CD14-positive monocyte (primary cell): ENCODE data around the gene ZNF710. TPM values are rescaled to one million over a fixed set of nuclear protein-coding genes. Genes with fewer than 3 reads are reported as not detected.
A peak's percentile ranks its signal among the peaks of the same experiment; 100 is the strongest.

Experiments
- DNase-seq, 3 donors: peaks; one replicate each; pipeline ENCODE4 v3.0.0-alpha.2; 2011 to 2022
- H2AFZ ChIP-seq: 2 replicates; pipeline ENCODE4 v1.6.0; 2012; ENCODE audit warnings: mild to moderate bottlenecking, low read depth, low read length, inconsistent platforms; ENCODE audit not compliant: insufficient read depth, poor library complexity, severe bottlenecking
- H3K27ac ChIP-seq, 2 donors: 1 replicate in 1 of 2; 2 replicates in 1 of 2; pipeline ENCODE4 v1.5.1; 2012 to 2013; ENCODE audit warnings: low read length in 2 of 2, control low read depth in 1 of 2, inconsistent platforms in 1 of 2, low read depth in 1 of 2, mild to moderate bottlenecking in 1 of 2
- H3K27me3 ChIP-seq, 2 donors: one replicate each; pipeline versions ENCODE4 v1.6.0 to v1.6.1; 2011 to 2013; ENCODE audit warnings: low read length in 2 of 2; ENCODE audit not compliant: control insufficient read depth in 2 of 2, insufficient read depth in 2 of 2
- H3K36me3 ChIP-seq, 2 donors: replicated peaks in 1 of 2; 1 replicate in 1 of 2; 2 replicates in 1 of 2; pipeline versions ENCODE4 v1.5.1 to v1.6.1; 2012 to 2013; ENCODE audit warnings: low read length in 2 of 2, control low read depth in 1 of 2, inconsistent platforms in 1 of 2, mild to moderate bottlenecking in 1 of 2; ENCODE audit not compliant: insufficient read depth in 2 of 2, control insufficient read depth in 1 of 2
- H3K4me1 ChIP-seq, 2 donors: 1 replicate in 1 of 2; 2 replicates in 1 of 2; pipeline versions ENCODE4 v1.5.1 to v1.6.1; 2012 to 2013; ENCODE audit warnings: low read length in 2 of 2, control low read depth in 1 of 2, inconsistent platforms in 1 of 2, mild to moderate bottlenecking in 1 of 2, moderate library complexity in 1 of 2; ENCODE audit not compliant: insufficient read depth in 2 of 2, control insufficient read depth in 1 of 2
- H3K4me2 ChIP-seq: replicated peaks from 2 replicates; pipeline ENCODE3; 2012; ENCODE audit warnings: low read length, moderate library complexity, mild to moderate bottlenecking; ENCODE audit not compliant: poor library complexity, severe bottlenecking; ENCODE audit errors: extremely low read depth
- H3K4me3 ChIP-seq, 3 experiments: fragments of 200-600 bp in 1 of 3; sonication (generic) in 1 of 3; replicated peaks in 1 of 3; 1 replicate in 2 of 3; 2 replicates in 1 of 3; pipeline ENCODE4 v1.5.1; 2011 to 2013; ENCODE audit warnings: low read length in 3 of 3, mild to moderate bottlenecking in 3 of 3, control low read depth in 2 of 3, low read depth in 2 of 3, inconsistent platforms in 1 of 3, moderate library complexity in 1 of 3
- H3K79me2 ChIP-seq: 2 replicates; pipeline ENCODE4 v1.6.0; 2012; ENCODE audit warnings: mild to moderate bottlenecking, control low read depth, inconsistent platforms, low read length, moderate library complexity; ENCODE audit not compliant: insufficient read depth
- H3K9ac ChIP-seq: 2 replicates; pipeline ENCODE4 v1.6.0; 2017; ENCODE audit warnings: low read length, mild to moderate bottlenecking; ENCODE audit not compliant: insufficient read depth, poor library complexity, severe bottlenecking
- H3K9me3 ChIP-seq, 2 donors: replicated peaks in 1 of 2; 1 replicate in 1 of 2; 2 replicates in 1 of 2; pipeline versions ENCODE4 v1.5.1 to v1.6.1; 2012 to 2013; ENCODE audit warnings: low read length in 2 of 2, control low read depth in 1 of 2; ENCODE audit not compliant: control insufficient read depth in 1 of 2, insufficient read depth in 1 of 2
- H4K20me1 ChIP-seq: 2 replicates; pipeline ENCODE4 v1.6.0; 2012; ENCODE audit warnings: mild to moderate bottlenecking, low read length, control low read depth, moderate library complexity; ENCODE audit not compliant: insufficient read depth
- H3K27ac Mint-ChIP-seq, 7 donors: one replicate each; pipeline ENCODE4 v1.8.0; 2020; ENCODE audit warnings: mild to moderate bottlenecking in 7 of 7, mixed read lengths in 7 of 7, moderate library complexity in 6 of 7, inconsistent platforms in 2 of 7
- H3K27me3 Mint-ChIP-seq, 3 donors: one replicate each; pipeline ENCODE4 v1.8.0; 2021 to 2022; ENCODE audit warnings: low read depth in 3 of 3, mild to moderate bottlenecking in 3 of 3, mixed read lengths in 3 of 3, moderate library complexity in 3 of 3, inconsistent platforms in 1 of 3
- H3K36me3 Mint-ChIP-seq, 2 donors: one replicate each; pipeline ENCODE4 v1.8.0; 2020; ENCODE audit warnings: mixed read lengths in 2 of 2, inconsistent platforms in 1 of 2, mild to moderate bottlenecking in 1 of 2
- H3K4me1 Mint-ChIP-seq: one replicate; pipeline ENCODE4 v1.8.0; 2020; ENCODE audit warnings: mild to moderate bottlenecking, mixed read lengths
- H3K4me3 Mint-ChIP-seq, 2 donors: one replicate each; pipeline ENCODE4 v1.8.0; 2020; ENCODE audit warnings: mild to moderate bottlenecking in 2 of 2, mixed read lengths in 2 of 2, moderate library complexity in 1 of 2
- H3K9me3 Mint-ChIP-seq, 7 donors: one replicate each; pipeline ENCODE4 v1.8.0; 2020 to 2022; ENCODE audit warnings: mixed read lengths in 7 of 7, mild to moderate bottlenecking in 6 of 7, moderate library complexity in 6 of 7, inconsistent platforms in 2 of 7
- WGBS: methylation state at CpG from one replicate; pipeline ENCODE4 v1.1.5; 2013; ENCODE audit warnings: missing lambda C conversion rate; ENCODE audit not compliant: insufficient coverage; 5-methylcytosine and 5-hydroxymethylcytosine counted together
- intact Hi-C, 2 donors: fragments of 100-400 bp; cut with micrococcal nuclease; formaldehyde crosslinking; loops; one replicate each; pipeline versions ENCODE4 v1.15.0 to v1.15.1; 2023
- polyA plus RNA-seq, 3 donors: library from polyadenylated mRNA; depleted of rRNA in 1 of 3; unstranded in 2 of 3; stranded (reverse) in 1 of 3; fragments of 300-500 nt in 2 of 3; fragments of >200 nt in 1 of 3; fragmentation: Illumina TruSeq in 2 of 3; gene quantifications; 1 replicate in 2 of 3; 2 replicates in 1 of 3; pipeline ENCODE4 v1.2.3, GENCODE V29; 2012 to 2021
- TF ChIP-seq, protein P1 (sequence below): fragments of 200-600 bp; IDR thresholded peaks from one replicate; pipeline ENCODE4 v1.8.0; 2022; ENCODE audit warnings: antibody characterized with exemption, mild to moderate bottlenecking

The ZNF710 gene
- polyA plus RNA-seq, 3 donors = 3.4 to 45.6 (median 4.8) TPM

DNA sequence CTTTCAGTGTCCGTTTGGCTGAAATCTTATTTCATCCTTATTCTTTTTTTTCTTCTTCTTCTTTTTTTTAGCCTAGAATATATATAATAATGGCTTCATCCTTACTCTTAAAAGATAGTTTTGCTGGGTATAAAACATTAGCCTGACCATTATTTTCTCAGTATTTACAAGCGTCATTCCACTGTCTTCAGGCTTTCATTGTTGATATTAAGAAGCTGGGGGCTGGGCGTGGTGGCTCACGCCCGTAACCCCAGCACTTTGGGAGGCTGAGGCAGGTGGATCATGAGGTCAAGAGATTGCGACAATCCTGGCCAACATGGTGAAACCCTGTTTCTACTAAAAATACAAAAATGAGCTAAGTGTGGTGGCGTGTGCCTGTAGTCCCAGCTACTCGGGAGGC, 10.6 kb downstream of the ZNF710 start:
- Histone ChIP-seq H3K36me3 (peaks cover 7 to 20% of the 10 kb centered on the region in 2 donors), H3K79me2 (peaks cover 100% of the 10 kb centered on the region), H3K27ac (no peak overlapping the region), H3K4me2 (no peak overlapping the region), H3K9me3 (peaks cover 6 to 9% of the 10 kb centered on the region in 2 donors), H3K9ac (no peak overlapping the region), H3K4me3 (no peak overlapping the region), H3K4me1 (peaks cover 81 to 92% of the 10 kb centered on the region in 2 donors), H3K27me3 (no peaks in the 10 kb centered on the region), H2AFZ (no peak overlapping the region), H4K20me1 (peaks cover 33% of the 10 kb centered on the region)
- peaks cover 40 to 59% of the 10 kb centered on the region in 2 donors for H3K36me3 Mint-ChIP-seq
- WGBS = 60% methylated on average over 1 of the region's 8 CpGs
- no peak overlapping the region for H3K4me3 Mint-ChIP-seq
- peaks cover 81% of the 10 kb centered on the region for H3K4me1 Mint-ChIP-seq
- H3K9me3 Mint-ChIP-seq = peaks cover 2 to 13% (median 10%) of the 10 kb centered on the region in 7 donors
- TF ChIP-seq, protein P1, sequence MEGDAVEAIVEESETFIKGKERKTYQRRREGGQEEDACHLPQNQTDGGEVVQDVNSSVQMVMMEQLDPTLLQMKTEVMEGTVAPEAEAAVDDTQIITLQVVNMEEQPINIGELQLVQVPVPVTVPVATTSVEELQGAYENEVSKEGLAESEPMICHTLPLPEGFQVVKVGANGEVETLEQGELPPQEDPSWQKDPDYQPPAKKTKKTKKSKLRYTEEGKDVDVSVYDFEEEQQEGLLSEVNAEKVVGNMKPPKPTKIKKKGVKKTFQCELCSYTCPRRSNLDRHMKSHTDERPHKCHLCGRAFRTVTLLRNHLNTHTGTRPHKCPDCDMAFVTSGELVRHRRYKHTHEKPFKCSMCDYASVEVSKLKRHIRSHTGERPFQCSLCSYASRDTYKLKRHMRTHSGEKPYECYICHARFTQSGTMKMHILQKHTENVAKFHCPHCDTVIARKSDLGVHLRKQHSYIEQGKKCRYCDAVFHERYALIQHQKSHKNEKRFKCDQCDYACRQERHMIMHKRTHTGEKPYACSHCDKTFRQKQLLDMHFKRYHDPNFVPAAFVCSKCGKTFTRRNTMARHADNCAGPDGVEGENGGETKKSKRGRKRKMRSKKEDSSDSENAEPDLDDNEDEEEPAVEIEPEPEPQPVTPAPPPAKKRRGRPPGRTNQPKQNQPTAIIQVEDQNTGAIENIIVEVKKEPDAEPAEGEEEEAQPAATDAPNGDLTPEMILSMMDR = no peak
- H3K27me3 Mint-ChIP-seq = no peaks in the 10 kb centered on the region
- DNase-seq = no peak
- intact Hi-C loops = loop anchor here in 1 of 2 donors (2.0 kb wide), 1 partner anchor 17 kb away; no protein-coding TSS in a partner anchor
- peak overlapping the region in 6 of 7 donors; percentile 5 to 57 (median 46) for H3K27ac Mint-ChIP-seq

DNA sequence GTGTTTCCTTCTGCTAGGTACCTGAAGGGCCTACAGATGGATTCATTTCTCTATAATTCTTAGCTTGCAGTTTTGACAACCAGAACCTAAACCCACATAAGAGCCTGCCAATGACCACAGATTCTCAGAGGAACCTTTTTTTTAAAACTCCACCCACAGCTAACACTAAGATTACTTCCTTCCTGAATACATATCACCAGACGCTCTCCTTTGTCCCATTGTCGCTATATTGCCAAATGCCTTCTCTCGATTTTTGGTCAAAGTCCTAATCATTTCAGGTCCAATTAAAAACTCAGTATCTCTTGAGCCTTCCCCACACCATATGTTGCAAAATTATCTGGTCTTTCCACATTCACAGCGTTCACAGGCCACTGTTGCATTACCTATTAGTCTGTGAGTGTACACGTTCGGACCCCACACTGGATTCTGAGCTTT, 12.4 kb downstream of the ZNF710 start:
- TF ChIP-seq, protein P1 = no peak
- Mint-ChIP-seq H3K27ac (peak overlapping the region; percentile 76 to 92 (median 79)), H3K4me1 (peaks cover 82% of the 10 kb centered on the region), H3K9me3 (peaks cover 2 to 13% (median 10%) of the 10 kb centered on the region in 7 donors), H3K36me3 (peaks cover 43 to 67% of the 10 kb centered on the region in 2 donors), H3K4me3 (peak overlapping the region in 1 of 2 donors; percentile 77), H3K27me3 (peaks cover 0 to 2% (median 2%) of the 10 kb centered on the region in 3 donors)
- 8% methylated on average over 6 of the region's 6 CpGs for WGBS
- peak overlapping the region; percentile 71 for H3K4me2 ChIP-seq
- H2AFZ ChIP-seq = peak overlapping the region; percentile 48
- H3K27ac ChIP-seq = peak overlapping the region in 1 of 2 donors; percentile 74
- peaks cover 100% of the 10 kb centered on the region for H3K79me2 ChIP-seq
- H3K4me1 ChIP-seq = peaks cover 82 to 91% of the 10 kb centered on the region in 2 donors
- peaks cover 6 to 9% of the 10 kb centered on the region in 2 donors for H3K9me3 ChIP-seq
- intact Hi-C loops = loop anchor here in 1 of 2 donors (2.0 kb wide), 1 partner anchor 15 kb away; no protein-coding TSS in a partner anchor
- peaks cover 0 to 6% of the 10 kb centered on the region in 2 donors for H3K36me3 ChIP-seq
- H4K20me1 ChIP-seq = peaks cover 24% of the 10 kb centered on the region
- H3K9ac ChIP-seq = no peak overlapping the region
- no peaks in the 10 kb centered on the region for H3K27me3 ChIP-seq
- peak overlapping the region in 1 of 3 experiments; percentile 64 for H3K4me3 ChIP-seq
- peak; percentile 51 to 80 (median 63) for DNase-seq
